Activated T-cell treated with anti-CD3 and anti-CD28 coated beads, Interleukin-2, amount 50 U/mL, for 48 hours (primary cell): Measurements from ENCODE around the gene IRF9.
A peak's percentile ranks its signal among the peaks of the same experiment; 100 is the strongest.

Experiments
- DNase-seq, 2 experiments: peaks; one replicate each; pipeline ENCODE4 v3.0.0-alpha.2; 2020

Gene IRF9

DNA sequence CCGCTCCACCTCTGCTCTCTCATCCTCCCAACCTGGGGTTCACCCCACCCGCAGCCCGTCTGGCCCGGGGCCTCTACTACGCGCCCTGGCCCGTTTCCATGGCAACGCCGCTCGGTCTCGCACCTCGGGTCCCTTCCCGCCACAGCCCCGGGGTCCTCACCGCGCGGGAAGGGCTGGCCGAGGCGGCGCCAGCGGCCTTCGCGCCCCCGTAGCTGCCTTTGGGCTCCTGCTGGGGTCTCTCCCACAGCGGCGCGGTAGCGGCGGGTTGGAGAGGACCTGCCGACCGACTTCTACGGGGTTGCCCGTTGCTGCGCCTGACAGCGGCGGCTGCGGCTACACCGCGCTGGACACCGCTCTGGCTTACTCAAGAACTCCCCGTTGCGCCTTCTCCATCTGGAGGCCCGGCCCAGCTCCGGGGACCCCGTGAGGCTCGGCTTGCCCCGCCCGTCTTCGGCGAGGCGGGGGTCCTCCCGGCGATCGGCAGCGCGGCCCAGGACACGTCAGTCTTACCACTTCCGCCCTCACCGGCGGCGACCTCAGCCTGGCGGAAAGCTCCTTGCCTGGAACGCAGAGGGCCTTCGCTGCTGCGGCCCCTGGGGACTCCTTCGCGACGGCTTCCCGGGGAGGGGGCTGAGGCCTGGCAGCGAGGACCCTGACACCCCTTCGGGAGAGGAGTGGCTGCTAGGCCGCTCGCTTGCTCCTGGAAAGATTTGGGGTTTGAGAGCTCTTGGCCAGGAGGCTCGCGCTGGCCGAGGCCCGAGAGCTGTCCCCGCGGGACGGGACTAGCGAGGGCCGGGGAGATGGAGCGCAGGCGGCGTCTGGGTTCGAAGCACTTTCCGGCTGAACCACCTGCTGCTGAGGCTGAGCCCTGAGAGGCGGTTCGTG, 34.4 kb downstream of the IRF9 start, which contains the start of gene TM9SF1:
TSS of gene TM9SF1 (minus strand) at position 256 of the 885 bp plus-strand sequence. CDS start 422 bp downstream, outside the sequence.
- peak; percentile 89 to 92 for DNase-seq

DNA sequence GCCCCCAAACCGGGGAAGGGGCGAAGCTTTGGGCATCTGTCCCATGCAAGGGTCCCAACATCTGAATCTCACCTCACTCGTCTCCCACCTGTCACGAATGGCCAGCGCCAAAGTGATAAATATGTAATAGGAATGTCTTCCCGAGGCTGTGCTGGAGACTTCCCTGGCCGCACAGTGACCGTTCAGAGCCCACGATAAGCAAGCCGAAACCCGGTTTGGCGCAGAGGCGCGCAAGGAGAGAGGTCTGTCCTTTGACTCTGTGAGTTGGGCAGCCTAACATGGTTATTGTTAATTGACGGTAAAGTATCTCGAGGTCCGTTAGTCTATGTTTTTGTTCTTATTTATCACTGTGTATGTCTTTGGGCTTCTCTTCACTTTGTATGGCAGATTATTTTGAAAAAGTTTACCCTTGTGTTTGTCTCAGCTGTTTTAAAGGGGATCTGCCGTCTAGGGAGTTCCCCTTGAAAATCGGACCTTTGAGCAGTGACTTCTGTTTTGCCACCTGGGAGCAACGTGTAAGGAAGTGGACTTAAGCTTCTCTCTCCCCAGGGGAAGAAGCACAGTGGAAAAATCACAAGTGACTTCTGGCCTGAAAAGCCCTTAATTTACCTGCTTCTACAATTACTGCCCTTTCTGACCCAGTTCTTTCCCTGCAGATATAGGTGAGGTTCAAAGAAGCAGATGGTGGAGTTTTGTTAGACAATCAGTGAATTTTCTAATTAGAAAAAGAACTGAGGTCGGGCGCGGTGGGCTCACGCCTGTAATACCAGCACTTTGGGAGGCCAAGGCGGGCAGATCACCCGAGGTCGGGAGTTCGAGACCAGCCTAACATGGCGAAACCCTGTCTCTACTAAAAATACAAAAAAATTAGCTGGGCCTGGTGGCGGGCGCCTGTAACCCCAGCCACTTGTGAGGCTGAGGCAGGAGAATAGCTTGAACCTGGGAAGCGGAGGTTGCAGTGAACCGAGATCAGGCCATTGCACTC, 35.3 kb downstream of the IRF9 start:
- no peak for DNase-seq

DNA sequence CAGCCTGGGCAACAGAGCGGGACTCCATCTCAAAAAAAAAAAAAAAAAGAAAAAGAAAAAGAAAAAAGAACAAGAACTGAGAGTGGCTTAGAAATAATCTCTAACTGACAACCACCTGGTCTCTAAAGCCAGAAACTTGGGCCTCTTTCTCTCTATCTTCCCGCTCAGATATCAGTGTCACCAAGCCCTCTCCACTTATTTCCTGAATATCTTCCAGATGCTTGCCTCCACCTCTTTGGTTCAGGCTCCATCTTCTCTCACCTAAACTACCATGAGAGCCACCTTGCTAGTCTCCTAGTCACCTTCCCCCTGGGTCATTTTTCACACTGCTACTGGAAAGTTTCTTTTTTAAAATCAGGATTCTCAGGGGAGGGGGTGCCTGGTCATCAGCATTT, 36.0 kb downstream of the IRF9 start:
- DNase-seq: no peak

DNA sequence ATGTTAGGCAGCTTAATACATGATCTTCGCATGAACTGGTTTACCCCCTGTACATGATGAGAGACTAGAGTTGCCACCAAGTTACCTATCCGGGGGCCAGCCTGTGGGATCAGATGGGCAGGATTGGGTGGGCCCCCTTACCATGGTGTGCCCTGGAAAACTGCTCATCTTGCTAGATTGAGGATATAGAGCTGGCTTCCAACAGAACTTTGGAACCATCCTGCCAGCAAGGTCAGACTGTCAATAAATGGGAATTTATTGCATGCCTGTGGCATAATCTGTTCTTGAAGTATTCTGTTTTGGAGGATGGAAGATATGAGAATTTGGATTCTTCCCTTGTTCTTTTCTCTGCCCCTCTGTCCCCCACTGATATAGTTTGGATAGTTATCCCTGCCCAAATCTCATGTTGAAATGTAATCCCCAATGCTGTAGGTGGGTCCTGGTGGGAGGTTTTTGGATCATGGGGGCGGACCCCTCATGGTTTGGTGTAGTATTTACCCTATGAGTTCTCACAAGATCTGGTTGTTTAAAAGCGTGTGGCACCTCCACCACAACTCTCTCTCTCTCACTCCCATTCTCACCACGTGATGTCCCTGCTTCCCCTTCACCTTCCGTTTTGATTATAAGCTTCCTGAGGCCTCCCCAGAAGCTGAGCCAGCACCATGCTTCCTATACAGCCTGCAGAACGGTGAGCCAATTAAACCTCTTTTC, 37.9 kb downstream of the IRF9 start:
- DNase-seq: no peak

DNA sequence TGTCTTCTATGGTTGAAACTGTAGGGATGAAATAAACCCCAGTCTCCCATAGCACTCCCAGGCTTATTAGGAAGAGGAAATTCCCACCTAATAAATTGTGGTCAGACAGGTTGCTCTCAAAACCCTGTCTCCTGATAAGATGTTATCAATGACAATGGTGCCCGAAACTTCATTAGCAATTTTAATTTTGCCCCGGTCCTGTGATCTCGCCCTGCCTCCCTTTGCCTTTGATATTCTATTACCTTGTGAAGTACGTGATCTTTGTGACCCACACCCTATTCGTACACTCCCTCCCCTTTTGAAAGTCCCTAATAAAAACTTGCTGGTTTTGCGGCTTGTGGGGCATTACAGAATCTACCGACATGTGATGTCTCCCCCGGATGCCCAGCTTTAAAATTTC, 41.5 kb downstream of the IRF9 start:
- DNase-seq: peak in 1 of 2 experiments; percentile 9

DNA sequence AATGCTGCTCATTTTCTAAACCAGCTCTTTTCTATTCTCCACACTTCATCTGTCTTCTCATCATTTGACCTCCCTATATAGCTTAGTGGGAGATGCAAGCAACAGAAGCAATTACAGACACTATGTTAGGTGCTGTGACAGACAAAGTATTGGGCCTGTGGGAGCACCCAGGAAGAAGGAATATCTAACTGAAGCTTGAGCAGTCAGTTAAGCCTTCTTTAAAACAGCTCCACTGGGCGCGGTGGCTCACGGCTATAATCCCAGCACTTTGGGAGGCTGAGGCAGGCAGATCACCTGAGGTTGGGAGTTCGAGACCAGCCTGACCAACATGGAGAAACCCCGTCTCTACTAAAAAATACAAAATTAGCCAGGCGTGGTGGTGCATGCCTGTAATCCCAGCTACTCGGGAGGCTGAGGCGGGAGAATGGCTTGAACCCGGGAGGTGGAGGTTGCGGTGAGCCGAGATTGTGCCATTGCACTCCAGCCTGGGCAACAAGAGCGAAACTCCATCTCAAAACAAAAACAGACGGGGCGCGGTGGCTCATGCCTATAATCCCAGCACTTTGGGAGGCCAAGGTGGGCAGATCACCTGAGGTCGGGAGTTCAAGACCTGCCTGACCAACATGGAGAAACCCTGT, 42.3 kb downstream of the IRF9 start:
- DNase-seq: peak; percentile 8 to 11

DNA sequence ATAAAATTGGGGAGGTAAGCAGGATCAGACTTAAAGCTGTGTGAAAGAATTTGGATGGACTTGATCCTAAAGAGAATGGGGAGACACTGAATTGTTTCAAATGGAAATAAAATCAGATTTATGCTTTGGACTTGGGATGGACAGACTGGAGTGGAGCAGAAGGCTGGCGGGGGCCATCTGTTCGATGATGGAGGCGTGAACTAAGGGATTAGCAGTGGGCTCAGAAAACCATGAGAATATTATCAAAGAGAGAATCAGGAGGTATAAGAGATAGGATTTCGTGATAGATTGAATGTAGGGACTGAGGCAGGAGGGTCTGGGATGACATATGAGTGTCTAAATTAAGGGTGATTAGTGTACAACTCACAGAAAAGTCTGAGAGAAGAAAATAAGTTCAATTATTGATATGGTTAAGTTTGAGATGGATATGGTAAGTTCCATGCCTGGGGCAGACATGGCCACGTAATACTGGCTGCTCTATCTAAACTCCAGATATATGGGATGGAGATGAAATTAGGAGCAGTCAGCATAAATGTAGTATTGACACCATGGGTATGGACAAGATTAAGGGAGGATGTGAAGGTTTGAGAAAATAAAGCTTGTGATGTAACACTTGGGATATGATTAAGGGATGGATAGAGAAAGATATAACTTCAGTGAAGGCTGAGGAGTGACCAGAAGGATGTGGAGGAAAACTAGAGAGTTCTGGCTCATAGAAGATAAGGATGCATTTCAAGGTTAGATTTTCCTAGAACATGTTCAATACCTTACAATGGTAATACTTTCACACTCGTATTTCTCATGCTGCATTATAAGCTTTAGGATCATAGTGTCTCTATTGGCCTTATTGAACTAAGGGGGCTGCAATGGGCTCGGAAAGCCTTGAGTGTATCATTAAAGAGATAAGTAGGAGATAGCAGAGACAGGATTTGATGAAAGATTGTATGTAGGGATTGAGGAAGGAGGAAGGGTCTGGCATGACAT, 43.4 kb downstream of the IRF9 start:
- no peak for DNase-seq

DNA sequence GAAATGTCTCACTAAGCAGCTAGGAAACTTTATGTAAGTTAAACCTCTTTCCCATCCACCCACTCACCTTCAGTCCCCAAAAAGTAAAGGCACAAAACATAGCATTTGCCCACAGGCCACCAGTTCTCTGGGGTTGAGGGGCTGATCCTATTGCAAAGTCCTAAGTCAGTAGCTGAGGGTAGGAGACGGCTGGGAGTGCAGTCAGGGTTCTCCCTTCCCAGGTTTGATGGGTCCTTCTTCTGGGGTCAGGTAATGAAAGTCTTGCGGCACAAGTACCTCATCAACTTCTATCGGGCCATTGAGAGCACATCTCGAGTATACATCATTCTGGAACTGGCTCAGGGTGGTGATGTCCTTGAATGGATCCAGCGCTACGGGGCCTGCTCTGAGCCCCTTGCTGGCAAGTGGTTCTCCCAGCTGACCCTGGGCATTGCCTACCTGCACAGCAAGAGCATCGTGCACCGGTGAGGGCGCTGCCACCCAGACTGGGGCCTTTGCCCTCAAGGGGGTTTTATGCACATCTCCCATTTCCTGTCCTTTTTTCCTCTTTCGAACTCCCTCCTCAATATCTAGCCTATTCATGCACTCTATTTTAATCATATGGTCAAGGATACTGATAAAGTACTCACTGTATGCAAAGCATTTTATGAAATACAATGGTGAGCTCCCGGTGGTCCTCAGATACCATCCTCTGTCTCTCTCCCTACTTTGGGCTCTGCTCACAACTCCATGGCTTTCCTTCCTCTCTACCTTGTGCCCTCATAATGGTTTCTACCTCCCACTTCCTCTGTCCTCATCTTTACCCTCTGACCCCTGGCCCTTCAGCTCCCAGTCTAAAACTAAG, 45.4 kb downstream of the IRF9 start:
- DNase-seq: no peak

DNA sequence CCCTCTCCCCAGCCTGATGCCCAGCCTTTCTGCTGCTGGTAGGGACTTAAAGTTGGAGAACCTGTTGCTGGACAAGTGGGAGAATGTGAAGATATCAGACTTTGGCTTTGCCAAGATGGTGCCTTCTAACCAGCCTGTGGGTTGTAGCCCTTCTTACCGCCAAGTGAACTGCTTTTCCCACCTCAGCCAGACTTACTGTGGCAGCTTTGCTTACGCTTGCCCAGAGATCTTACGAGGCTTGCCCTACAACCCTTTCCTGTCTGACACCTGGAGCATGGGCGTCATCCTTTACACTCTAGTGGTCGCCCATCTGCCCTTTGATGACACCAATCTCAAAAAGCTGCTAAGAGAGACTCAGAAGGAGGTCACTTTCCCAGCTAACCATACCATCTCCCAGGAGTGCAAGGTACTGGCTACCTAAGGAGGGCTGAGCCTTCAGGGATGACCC, 46.1 kb downstream of the IRF9 start:
- no peak for DNase-seq

DNA sequence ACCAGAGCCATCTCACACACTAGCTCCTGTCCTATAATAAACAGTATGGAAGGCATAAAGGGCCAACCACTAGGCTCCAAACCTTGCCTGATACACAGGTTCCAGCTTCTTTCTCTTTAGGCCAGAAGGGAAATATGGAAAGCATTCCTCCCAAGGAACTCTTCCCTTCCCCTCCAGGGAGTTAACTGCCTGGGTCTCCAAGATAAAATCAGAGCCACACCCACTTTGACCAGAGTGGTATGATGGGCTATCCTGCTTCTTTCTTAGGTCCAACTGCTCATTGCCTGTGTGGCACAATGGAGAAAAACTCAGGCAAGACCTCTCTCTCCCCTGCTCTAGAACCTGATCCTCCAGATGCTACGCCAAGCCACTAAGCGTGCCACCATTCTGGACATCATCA, 46.6 kb downstream of the IRF9 start:
- DNase-seq: no peak

DNA sequence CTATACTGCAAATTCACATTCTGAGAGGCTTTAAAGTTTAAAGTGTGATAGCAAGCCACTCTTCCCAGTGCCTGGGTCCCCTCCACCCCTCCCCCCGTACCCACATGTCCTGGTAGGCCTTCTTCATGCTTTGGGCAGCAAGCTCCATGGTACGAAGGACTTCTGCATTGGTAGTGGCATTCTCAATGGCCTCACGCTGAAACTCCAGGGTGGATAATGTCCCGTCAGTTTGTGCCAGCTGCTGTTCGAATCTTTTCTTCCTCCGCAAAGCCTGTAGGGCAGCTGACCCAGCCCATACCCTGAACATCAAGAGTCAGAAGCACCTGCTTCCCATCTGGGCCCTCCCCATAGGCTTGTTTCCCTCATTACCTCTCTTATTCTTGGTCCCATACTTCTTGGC, 50.2 kb downstream of the IRF9 start:
- no peak for DNase-seq

DNA sequence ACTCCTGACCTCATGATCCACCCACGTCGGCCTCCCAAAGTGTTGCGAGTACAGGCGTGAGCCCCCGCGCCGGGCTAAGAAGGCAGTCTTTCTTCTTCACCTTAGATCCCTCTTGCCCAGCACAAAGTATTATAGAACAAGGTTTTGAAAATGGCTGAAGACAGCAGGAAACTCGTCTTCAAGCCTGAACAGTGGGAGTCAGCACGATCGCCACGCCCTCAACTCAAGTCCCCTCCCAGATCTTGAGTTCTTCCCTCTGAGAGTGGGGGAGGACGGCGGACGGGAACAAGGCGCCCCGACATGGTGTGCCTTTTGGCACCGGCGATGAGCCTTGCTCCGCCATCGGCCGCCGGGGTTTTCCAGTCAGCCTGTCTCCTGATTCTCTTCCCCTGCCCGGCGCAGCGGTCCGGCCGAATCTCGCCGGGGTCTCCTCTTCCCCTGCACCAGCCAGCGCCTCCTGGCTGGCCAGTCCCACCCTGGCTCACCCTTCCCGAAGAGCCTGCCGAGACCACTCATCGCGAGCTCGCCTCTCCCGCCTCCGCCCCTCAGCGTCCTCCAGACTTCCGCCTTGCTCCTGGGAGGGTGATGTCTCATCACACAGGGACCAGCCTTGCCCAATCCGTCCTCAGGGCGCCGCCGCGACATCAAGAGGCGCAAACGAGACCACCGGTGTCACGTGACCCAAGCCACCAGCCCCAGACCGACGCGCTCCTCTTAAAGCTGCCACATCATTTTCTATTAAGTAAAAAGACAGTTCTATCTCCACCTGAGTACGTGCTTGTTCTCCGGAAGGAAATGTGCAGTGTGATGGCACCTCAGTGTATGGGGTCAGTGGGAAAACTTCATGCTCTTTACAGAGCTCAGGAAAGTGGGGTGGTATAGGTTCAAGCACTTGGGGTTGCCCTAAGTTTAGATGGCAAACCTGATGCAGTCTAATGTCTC, 52.1 kb downstream of the IRF9 start, which contains the start of gene CHMP4A:
TSS of gene CHMP4A (minus strand) at position 565 of the 942 bp plus-strand sequence. CDS start at position 516, 49 bp downstream.
- DNase-seq: peak; percentile 96 to 97

DNA sequence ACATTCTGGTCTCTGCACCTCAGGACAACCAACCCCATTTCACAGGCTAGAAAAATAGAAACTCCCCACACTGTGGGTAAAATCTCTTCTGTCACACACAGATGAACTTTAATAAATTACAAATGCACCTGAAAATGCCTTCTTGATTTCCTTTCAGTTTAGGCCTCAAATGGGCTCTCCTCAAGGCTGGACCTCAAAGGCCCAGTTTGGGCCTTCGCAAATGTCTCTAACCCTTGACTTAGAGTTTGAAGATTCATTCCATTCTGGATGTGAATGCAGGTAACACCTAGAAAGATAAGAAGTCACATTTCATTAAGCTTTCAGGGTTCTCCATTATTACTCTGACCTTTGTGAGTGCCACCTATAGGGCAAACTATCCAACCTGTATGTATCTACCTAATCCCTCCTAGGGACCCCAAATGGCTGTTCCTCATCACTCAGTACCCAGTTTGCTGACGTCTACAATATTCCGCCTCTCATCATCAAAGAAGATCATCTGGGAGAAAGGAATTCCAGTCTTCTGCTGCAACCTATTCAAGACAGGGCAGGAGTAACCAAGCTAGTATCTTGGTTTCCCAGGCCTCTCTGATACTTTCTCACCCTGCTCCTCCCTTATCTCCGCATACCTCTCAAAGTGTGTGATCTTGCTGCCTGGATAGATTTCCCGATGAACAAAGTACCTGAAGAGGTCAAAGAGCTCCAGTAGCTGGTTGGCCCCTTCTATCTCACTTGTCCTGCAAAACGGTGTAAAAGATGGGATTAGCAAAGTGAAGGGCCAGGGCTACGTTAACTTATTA, 53.0 kb downstream of the IRF9 start:
- no peak for DNase-seq

DNA sequence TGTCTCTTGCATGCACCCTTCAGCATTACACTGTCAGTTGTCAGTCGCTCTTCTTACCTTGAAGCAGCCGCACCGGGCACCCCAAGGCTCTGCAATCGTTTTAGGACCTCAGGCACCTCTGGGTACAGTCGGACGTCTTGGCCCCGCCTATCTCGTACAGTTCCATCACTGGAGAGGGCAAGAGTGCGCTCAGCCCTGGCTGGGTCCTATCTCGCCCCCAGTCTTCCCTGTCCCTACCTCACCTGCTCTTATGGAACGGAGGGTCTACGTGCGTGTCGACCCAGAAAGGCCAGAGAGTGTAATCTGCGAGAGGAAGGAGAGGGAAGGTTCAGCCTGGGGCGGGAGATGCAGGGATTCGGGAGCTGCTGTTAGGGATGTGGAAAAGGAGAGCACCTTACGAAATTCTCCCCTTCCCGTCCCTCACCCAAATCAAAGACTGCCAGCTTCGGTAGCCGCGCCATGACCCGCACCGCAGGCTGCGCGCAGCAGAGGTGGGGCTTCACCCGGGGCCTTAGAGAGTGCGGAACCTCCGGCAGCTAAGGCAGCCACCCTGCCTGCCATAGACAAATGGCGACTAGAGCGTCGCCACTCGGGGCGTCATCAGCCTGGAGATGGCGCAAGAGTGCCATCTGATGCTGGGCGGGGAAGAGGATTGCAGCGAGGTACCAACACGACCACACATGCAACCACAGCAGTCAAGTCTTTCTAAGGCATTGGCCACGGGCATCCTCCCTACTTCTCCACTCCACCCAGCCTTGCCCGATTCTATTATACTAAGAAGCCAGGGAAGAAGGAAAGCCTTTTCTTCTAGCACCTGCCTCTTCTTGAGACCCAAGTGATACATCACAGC, 54.7 kb downstream of the IRF9 start, which contains the start of gene MDP1:
TSS of gene MDP1 (minus strand) at position 572 of the 850 bp plus-strand sequence. CDS start at position 461, 111 bp downstream.
- peak; percentile 85 to 89 for DNase-seq
